Tibial nerve (tissue), 4 donors: ENCODE data around the gene PRIM2.
"Not testable (repeated sequence)": the region's sequence is repeated elsewhere in the genome, so short reads cannot be mapped to it uniquely, and the experiment has no call there.

Source experiments
- CTCF ChIP-seq, 5 experiments: fragments of 200-600 bp in 3 of 5; fragments of 450-650 bp in 2 of 5; sonication (generic) in 3 of 5; IDR thresholded peaks; one replicate each; pipeline ENCODE4 v1.5.1; 2016 to 2019; ENCODE audit warnings: antibody characterized with exemption in 5 of 5, mild to moderate bottlenecking in 3 of 5, moderate library complexity in 2 of 5
- EP300 ChIP-seq, 2 donors: sonication (generic); formaldehyde crosslinking; IDR thresholded peaks; one replicate each; pipeline ENCODE4 v1.6.1; 2017; ENCODE audit warnings: antibody characterized with exemption in 2 of 2, mild to moderate bottlenecking in 1 of 2
- POLR2A ChIP-seq, 2 donors: fragments of 450-650 bp; IDR thresholded peaks; one replicate each; pipeline ENCODE4 v1.6.1; 2017; ENCODE audit warnings: antibody characterized with exemption in 2 of 2, mild to moderate bottlenecking in 2 of 2, moderate library complexity in 2 of 2

GRCh38 chr6:57465968-57466367, 148.5 kb downstream of the PRIM2 start:
- TF ChIP-seq EP300, POLR2A, CTCF (IDR thresholded peaks at IDR 0.05): not testable (repeated sequence)
